Measurements from ENCODE around the gene CUEDC2.
A peak's percentile ranks its signal among the peaks of the same experiment; 100 is the strongest.

Gene CUEDC2

GRCh38 chr10:102395400-102396316, 36.7 kb downstream of the CUEDC2 start, which contains the start of gene NFKB2:
Gene NFKB2, plus strand, starts transcription at chr10:102395705. Its CDS starts 255 bp downstream, at chr10:102395960.
- peak; percentile 90 for DNase-seq (ENCODE audit: low read depth)
- TF ChIP-seq, protein P1, sequence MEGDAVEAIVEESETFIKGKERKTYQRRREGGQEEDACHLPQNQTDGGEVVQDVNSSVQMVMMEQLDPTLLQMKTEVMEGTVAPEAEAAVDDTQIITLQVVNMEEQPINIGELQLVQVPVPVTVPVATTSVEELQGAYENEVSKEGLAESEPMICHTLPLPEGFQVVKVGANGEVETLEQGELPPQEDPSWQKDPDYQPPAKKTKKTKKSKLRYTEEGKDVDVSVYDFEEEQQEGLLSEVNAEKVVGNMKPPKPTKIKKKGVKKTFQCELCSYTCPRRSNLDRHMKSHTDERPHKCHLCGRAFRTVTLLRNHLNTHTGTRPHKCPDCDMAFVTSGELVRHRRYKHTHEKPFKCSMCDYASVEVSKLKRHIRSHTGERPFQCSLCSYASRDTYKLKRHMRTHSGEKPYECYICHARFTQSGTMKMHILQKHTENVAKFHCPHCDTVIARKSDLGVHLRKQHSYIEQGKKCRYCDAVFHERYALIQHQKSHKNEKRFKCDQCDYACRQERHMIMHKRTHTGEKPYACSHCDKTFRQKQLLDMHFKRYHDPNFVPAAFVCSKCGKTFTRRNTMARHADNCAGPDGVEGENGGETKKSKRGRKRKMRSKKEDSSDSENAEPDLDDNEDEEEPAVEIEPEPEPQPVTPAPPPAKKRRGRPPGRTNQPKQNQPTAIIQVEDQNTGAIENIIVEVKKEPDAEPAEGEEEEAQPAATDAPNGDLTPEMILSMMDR (conservative IDR thresholded peaks at IDR 0.05; ENCODE audit: low read depth, low read length) = no peak
- H3K4me3 ChIP-seq (ENCODE audit: low read depth, low read length) = peak within 1 kb of the TSS; percentile 72

DNA sequence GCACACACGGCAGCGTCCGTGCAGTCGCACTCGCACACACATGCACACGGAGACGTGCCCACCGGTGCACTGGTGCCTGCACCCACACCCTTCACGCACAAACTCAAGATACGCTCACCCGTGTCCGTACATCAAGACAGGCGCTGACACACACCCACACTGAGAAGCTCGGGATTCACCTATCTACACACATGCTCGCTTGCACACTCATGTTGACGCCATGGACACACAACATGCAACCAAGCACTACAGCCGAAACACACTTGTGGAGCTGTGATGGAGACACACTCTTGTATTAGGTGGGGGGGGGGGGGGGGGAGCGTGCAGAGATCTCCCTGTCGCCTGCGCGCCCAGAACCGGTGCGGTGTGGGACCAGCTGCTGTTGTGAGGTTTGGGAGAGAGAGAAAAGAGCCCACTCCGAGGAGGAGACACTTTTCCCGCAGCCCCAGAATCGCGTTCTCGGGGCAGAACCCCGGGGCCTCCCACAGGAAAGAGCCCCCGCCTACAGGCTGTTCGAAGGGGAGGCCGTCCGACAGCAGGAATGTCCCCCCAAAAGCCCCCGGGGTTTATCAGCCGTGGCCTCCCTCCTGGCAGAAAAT, 37.5 kb downstream of the CUEDC2 start:
- TF ChIP-seq, protein P1 (conservative IDR thresholded peaks at IDR 0.05; ENCODE audit: low read depth, low read length) = no peak
- H3K4me3 ChIP-seq (ENCODE audit: low read depth, low read length) = peak overlapping the region; percentile 72
- DNase-seq (ENCODE audit: low read depth) = peak; percentile 70

- DNase-seq (ENCODE audit: low read depth) = peak; percentile 94
- TF ChIP-seq, protein P1 (conservative IDR thresholded peaks at IDR 0.05; ENCODE audit: low read depth, low read length) = no peak
- H3K4me3 ChIP-seq (ENCODE audit: low read depth, low read length) = peak overlapping the region; percentile 72
These were observed 38.1 kb downstream of the CUEDC2 start for GRCh38 chr10:102394079-102394800.

- peak overlapping the region; percentile 72 for H3K4me3 ChIP-seq (ENCODE audit: low read depth, low read length)
- DNase-seq (ENCODE audit: low read depth) = no peak
- TF ChIP-seq, protein P1 (conservative IDR thresholded peaks at IDR 0.05; ENCODE audit: low read depth, low read length) = peak; percentile 84
These were observed 38.8 kb downstream of the CUEDC2 start for GRCh38 chr10:102393411-102394078.

DNA sequence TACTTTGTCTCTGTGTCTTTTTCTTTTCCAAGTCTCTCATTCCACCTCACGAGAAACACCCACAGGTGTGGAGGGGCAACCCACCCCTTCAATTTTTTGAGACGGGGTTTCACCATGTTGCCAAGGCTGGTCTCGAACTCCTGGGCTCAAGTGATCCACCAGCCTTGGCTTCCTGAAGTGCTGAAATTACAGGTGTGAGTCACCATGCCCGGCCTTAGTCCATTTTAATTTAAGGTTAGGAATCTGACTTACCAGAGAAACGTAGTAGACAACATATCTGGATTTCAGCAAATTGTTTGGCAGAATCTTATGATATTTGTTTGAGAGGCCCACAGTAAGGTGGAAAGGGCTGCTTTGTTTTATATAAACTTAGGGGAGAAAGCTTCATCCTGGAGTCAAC, 40.1 kb downstream of the CUEDC2 start:
- TF ChIP-seq, protein P1 (conservative IDR thresholded peaks at IDR 0.05; ENCODE audit: low read depth, low read length) = no peak
- no peak overlapping the region for H3K4me3 ChIP-seq (ENCODE audit: low read depth, low read length)
- no peak for DNase-seq (ENCODE audit: low read depth)

- TF ChIP-seq, protein P1 (conservative IDR thresholded peaks at IDR 0.05; ENCODE audit: low read depth, low read length) = no peak
- DNase-seq (ENCODE audit: low read depth) = no peak
- no peak overlapping the region for H3K4me3 ChIP-seq (ENCODE audit: low read depth, low read length)
These were observed 42.5 kb downstream of the CUEDC2 start for GRCh38 chr10:102389894-102390293.

Measured in choroid plexus epithelial cell (primary cell).